Glomerular visceral epithelial cell (primary cell): Measurements from ENCODE around the gene CCDC191.
A peak's percentile ranks its signal among the peaks of the same experiment; 100 is the strongest.

ENCODE experiments used
- DNase-seq: peaks from one replicate; pipeline ENCODE4 v3.0.0-alpha.2; 2016; ENCODE audit errors: extremely low spot score

Gene CCDC191

GRCh38 chr3:113968986-113969385, 87.3 kb downstream of the CCDC191 start:
- DNase-seq = no peak

GRCh38 chr3:113966172-113966571, 90.2 kb downstream of the CCDC191 start:
- no peak for DNase-seq

- no peak for DNase-seq
Measured at GRCh38 chr3:113963879-113964278, 92.4 kb downstream of the CCDC191 start.

- no peak for DNase-seq
Measured at GRCh38 chr3:113954091-113954685, 102.1 kb downstream of the CCDC191 start.

GRCh38 chr3:113953677-113954076, 102.6 kb downstream of the CCDC191 start:
- DNase-seq = no peak

GRCh38 chr3:113952921-113953320, 103.4 kb downstream of the CCDC191 start:
- no peak for DNase-seq

GRCh38 chr3:113948015-113948917, 108.1 kb downstream of the CCDC191 start:
- peak; percentile 33 for DNase-seq

GRCh38 chr3:113947372-113948014, 108.8 kb downstream of the CCDC191 start, which contains the start of gene ZDHHC23:
Gene ZDHHC23, plus strand, starts transcription at chr3:113948013. Its CDS starts 790 bp downstream, at chr3:113948803.
- peak; percentile 78 for DNase-seq

- no peak for DNase-seq
Measured at GRCh38 chr3:113946831-113947230, 109.5 kb downstream of the CCDC191 start.

GRCh38 chr3:113927556-113927955, 128.8 kb downstream of the CCDC191 start:
- DNase-seq = no peak

- no peak for DNase-seq
Measured at GRCh38 chr3:113914646-113915045, 141.7 kb downstream of the CCDC191 start.
